ENCODE measurements around the gene VSX1. TPM values are rescaled to one million over a fixed set of nuclear protein-coding genes. Genes with fewer than 3 reads are reported as not detected.

VSX1 gene
- total RNA-seq, 2 donors from 2014 or later = not detected

DNA sequence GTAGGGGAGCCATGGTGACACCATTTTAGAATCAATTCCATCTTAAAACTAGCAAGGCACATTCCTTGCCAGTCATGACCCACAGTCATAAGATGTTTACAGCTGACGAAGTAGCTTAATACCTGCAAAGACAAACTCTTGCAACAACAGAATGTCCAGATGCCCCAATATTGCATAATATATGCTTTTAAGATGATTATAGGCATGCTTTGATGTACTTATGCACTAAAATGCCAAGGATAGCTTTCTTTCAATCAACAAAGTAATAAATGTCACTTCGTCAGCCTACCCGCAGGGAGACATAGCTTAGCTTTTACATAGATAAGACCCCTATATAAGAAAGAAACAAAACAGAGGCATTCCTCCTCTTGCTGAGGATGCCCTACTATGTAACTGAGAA, 50.7 kb downstream of the VSX1 start:
- Mint-ChIP-seq H3K27me3 (ENCODE audit: insufficient read depth) (peaks cover 7% of the 10 kb centered on the region), H3K4me1 (no peaks in the 10 kb centered on the region), H3K9me3 (no peaks in the 10 kb centered on the region), H3K27ac (no peak overlapping the region), H3K4me3 (no peak overlapping the region), H3K36me3 (ENCODE audit: low read depth) (no peaks in the 10 kb centered on the region)
- TF ChIP-seq, protein P1, sequence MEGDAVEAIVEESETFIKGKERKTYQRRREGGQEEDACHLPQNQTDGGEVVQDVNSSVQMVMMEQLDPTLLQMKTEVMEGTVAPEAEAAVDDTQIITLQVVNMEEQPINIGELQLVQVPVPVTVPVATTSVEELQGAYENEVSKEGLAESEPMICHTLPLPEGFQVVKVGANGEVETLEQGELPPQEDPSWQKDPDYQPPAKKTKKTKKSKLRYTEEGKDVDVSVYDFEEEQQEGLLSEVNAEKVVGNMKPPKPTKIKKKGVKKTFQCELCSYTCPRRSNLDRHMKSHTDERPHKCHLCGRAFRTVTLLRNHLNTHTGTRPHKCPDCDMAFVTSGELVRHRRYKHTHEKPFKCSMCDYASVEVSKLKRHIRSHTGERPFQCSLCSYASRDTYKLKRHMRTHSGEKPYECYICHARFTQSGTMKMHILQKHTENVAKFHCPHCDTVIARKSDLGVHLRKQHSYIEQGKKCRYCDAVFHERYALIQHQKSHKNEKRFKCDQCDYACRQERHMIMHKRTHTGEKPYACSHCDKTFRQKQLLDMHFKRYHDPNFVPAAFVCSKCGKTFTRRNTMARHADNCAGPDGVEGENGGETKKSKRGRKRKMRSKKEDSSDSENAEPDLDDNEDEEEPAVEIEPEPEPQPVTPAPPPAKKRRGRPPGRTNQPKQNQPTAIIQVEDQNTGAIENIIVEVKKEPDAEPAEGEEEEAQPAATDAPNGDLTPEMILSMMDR (conservative IDR thresholded peaks at IDR 0.05) = no peak
- no peak overlapping the region for H3K4me3 ChIP-seq (ENCODE audit: low read length)
- no peaks in the 10 kb centered on the region for H3K27me3 ChIP-seq (ENCODE audit: control insufficient read depth, insufficient read depth, low read length, poor library complexity, severe bottlenecking)
- H3K9ac ChIP-seq (ENCODE audit: extremely low read depth, low read length, poor library complexity, severe bottlenecking) = no peak overlapping the region
- H3K36me3 ChIP-seq (ENCODE audit: control insufficient read depth, insufficient read depth, low read length) = no peaks in the 10 kb centered on the region
- 63 to 75% methylated on average over 3 of the region's 3 CpGs for WGBS, 2 experiments (ENCODE audit: insufficient coverage in 1 of 2, insufficient read length in 1 of 2)
- H3K27ac ChIP-seq (ENCODE audit: low read depth, low read length) = no peak overlapping the region
- DNase-seq = no peak
- H3K9me3 ChIP-seq (ENCODE audit: control insufficient read depth, low read length) = no peaks in the 10 kb centered on the region
- no peaks in the 10 kb centered on the region for H3K4me1 ChIP-seq (ENCODE audit: control insufficient read depth, insufficient read depth, low read length)

DNA sequence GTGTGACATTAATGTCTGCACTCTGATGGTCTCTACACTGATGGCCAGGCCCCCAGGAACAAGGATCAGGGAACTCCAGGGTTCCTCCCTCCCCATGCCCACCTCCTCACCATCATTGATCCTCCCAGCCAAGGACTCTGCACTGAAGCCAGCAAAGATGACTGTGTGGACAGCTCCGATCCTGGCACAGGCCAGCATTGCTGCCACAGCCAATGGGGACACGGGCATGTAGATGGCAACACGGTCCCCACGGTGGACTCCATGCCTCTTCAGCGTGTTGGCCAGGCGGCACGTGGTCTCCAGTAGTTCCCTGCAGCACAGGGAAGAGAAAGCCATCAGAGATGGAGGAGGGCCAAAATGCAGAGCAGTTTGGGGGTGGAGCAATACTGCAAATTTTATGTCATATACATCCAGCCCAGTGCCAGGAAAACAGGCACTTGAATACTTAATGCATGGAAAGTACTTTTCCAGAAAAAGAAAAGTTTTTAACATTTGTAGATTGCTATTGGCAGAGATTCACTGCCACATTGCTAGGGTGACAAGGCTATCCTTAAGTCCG, 51.2 kb downstream of the VSX1 start:
- no peak overlapping the region for H3K4me3 ChIP-seq (ENCODE audit: low read length)
- Mint-ChIP-seq H3K9me3 (no peaks in the 10 kb centered on the region), H3K4me3 (no peak overlapping the region), H3K27me3 (ENCODE audit: insufficient read depth) (peaks cover 7% of the 10 kb centered on the region), H3K27ac (no peak overlapping the region), H3K4me1 (no peaks in the 10 kb centered on the region), H3K36me3 (ENCODE audit: low read depth) (no peaks in the 10 kb centered on the region)
- no peak for DNase-seq
- no peak overlapping the region for H3K9ac ChIP-seq (ENCODE audit: extremely low read depth, low read length, poor library complexity, severe bottlenecking)
- H3K4me1 ChIP-seq (ENCODE audit: control insufficient read depth, insufficient read depth, low read length) = no peaks in the 10 kb centered on the region
- 93% methylated on average over 5 to 8 of the region's 8 CpGs for WGBS, 2 experiments (ENCODE audit: insufficient coverage in 1 of 2, insufficient read length in 1 of 2)
- H3K36me3 ChIP-seq (ENCODE audit: control insufficient read depth, insufficient read depth, low read length) = no peaks in the 10 kb centered on the region
- no peaks in the 10 kb centered on the region for H3K9me3 ChIP-seq (ENCODE audit: control insufficient read depth, low read length)
- TF ChIP-seq, protein P1 (conservative IDR thresholded peaks at IDR 0.05) = no peak
- no peak overlapping the region for H3K27ac ChIP-seq (ENCODE audit: low read depth, low read length)
- H3K27me3 ChIP-seq (ENCODE audit: control insufficient read depth, insufficient read depth, low read length, poor library complexity, severe bottlenecking) = no peaks in the 10 kb centered on the region

DNA sequence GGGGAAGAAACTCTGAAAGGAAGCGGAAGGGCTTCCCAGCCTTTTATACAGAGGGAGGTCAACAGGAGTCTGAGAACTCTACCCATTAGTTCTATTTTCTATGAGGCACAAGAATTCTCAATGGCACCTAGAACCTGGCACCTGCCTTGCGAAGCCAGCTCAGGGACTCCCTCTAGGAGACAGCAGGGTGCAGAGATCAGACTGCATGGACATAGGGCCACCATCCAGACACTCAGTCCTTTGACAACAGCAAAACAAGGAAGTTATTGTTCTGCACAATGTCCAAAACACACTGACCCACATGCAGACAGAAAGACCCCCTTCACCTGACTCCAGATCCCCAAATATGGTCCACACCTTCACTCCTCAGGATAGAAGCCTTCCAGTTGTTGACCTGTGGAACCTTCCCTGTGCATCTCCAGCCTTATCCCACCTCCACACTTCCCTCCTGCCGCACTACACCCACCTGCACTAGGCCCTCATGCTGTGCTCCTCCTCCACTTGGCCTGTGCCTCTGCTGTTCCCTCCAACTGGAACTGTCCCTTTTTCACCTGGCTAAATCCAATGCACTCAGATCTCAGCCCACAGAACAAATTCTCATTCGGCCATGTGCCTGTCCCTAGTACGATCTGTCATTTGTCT, 51.8 kb downstream of the VSX1 start:
- Histone ChIP-seq H3K4me1 (ENCODE audit: control insufficient read depth, insufficient read depth, low read length) (no peaks in the 10 kb centered on the region), H3K9ac (ENCODE audit: extremely low read depth, low read length, poor library complexity, severe bottlenecking) (no peak overlapping the region), H3K36me3 (ENCODE audit: control insufficient read depth, insufficient read depth, low read length) (no peaks in the 10 kb centered on the region), H3K9me3 (ENCODE audit: control insufficient read depth, low read length) (no peaks in the 10 kb centered on the region), H3K27ac (ENCODE audit: low read depth, low read length) (no peak overlapping the region), H3K27me3 (ENCODE audit: control insufficient read depth, insufficient read depth, low read length, poor library complexity, severe bottlenecking) (no peaks in the 10 kb centered on the region), H3K4me3 (ENCODE audit: low read length) (no peak overlapping the region)
- H3K36me3 Mint-ChIP-seq (ENCODE audit: low read depth) = no peaks in the 10 kb centered on the region
- no peaks in the 10 kb centered on the region for H3K9me3 Mint-ChIP-seq
- H3K27ac Mint-ChIP-seq = no peak overlapping the region
- 90 to 93% methylated on average over 5 of the region's 5 CpGs for WGBS, 2 experiments (ENCODE audit: insufficient coverage in 1 of 2, insufficient read length in 1 of 2)
- H3K4me1 Mint-ChIP-seq = no peaks in the 10 kb centered on the region
- DNase-seq = no peak
- TF ChIP-seq, protein P1 (conservative IDR thresholded peaks at IDR 0.05) = no peak
- no peak overlapping the region for H3K4me3 Mint-ChIP-seq
- peaks cover 7% of the 10 kb centered on the region for H3K27me3 Mint-ChIP-seq (ENCODE audit: insufficient read depth)

Measured in endodermal cell (in vitro differentiated cells).